ENCODE data around the gene KYAT1.
A peak's percentile ranks its signal among the peaks of the same experiment; 100 is the strongest.
"Not testable (repeated sequence)": the region's sequence is repeated elsewhere in the genome, so short reads cannot be mapped to it uniquely, and the experiment has no call there.

The KYAT1 gene

DNA sequence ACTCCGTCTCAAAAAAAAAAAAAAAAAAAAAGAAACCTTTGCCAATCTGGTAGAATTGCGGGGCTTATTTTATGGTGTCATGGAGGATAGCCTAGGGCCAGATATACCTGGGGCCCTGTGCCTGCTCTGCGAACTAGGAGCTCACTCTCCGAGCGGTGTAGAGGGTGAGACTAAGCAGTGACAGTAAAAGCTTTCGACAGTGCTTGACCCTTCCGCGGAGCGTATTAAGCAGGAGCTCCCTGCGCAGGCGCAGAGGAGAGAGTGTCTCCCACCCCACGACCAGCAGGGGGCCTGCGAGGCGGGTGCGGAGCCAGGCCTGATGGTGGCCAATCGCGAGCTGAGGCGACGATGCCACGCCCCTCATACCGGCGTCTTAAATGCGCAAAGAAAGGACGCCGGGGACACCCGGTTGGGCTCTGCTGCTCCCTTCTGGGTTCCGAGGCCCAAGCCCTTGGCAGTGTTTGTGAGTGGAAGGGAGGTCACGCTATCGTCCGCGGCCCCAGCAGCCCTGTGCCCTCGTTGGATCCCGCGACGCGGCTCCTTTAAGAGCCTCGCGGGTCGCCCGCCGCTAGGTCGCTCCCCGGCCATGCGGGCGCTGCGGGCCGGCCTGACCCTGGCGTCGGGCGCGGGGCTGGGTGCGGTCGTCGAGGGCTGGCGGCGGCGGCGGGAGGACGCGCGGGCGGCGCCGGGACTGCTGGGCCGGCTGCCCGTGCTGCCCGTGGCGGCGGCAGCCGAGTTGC is 63.5 kb downstream of the KYAT1 start, which contains the start of gene ENDOG:
ENDOG (plus strand) TSS at position 402 of the 740 bp plus-strand sequence; CDS start at position 587, 185 bp downstream.
- DNase-seq (ENCODE audit: low spot score), result peak; percentile 97

DNA sequence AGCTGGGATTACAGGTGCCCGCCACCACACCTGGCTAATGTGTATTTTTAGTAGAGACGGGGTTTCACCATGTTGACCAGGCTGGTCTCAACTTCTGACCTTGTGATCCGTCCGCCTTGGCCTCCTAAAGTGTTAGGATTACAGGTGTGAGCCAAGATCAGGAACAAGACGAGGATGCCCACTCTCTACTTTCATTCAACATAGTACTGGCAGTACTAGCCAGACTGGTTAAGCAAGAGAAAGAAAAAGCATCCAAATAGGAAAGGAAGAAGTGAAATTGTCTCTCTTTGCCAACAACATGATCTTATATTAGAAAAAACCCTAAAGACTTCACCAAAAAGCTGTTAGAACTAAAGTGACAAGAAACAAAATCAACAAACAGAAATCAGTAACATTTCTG is 70.9 kb downstream of the KYAT1 start:
- DNase-seq (ENCODE audit: low spot score), result no peak

DNA sequence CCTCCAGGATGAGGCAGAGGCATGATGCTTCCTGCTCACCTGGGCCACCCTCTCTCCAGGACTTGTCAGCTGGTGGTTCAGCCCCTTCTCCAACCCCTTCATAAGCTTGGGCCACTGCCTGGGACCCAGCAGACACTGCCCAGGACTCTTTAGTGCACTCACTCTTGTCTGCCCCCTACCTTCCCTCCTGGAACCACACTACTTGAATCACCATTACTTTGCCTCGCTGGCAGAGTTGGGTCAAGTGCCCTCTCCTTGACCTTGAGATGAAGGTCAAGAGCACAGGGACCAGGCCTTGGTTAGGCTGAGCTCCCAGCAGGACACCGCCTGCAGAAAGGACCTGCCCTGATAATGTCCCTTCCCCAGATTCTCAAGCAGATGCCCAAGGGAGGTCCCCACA is 71.9 kb downstream of the KYAT1 start:
- no peak for DNase-seq (ENCODE audit: low spot score)

DNA sequence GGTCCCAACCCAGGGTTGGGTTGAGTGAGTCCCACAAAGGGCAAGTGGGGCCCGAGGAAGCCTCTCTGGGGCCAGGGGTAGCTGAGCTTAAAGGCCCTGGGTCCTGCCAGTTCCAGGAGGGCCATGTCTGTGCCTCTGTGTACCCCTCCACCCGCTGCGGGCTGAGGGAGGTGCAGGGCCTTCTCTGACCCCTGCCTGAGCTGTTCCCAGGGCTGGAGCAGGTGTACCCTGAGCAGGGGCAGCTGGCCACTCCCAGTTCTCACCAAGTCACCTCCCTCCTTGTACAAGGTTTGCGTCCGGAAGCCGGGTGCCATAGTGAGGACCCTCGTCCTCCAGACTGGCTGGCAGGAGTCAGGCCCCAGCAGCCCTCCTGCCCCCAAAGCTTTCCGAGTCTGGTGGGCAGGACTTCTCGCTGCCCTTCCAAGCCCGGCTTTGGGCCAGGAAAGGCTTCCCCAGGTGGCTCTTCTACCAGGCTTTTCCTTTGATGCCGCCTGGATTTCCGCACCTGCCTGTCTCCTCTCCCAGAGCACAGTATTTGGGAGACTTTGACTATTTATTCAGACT is 72.6 kb downstream of the KYAT1 start:
- no peak for DNase-seq (ENCODE audit: low spot score)

DNA sequence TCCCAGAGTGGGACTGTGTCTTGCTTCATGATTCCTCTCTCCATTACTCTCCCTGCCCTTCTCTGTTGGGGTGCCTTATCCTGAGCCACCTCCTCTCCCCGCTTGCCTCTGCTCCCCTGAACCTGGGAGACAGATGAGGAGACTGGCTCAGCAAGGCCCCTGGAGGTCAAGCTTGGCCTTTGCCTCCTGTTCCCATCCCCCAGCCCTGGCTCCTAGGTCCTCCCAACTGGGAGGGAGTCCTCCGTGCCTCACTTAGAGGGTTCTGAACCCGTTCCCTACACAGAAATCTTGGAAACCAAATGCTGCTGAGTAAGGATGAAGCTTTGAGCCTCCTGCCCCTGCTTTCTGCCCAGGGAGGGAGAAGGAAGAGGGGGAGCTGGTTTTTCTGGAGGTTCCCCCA is 73.2 kb downstream of the KYAT1 start:
- DNase-seq (ENCODE audit: low spot score), result no peak

DNA sequence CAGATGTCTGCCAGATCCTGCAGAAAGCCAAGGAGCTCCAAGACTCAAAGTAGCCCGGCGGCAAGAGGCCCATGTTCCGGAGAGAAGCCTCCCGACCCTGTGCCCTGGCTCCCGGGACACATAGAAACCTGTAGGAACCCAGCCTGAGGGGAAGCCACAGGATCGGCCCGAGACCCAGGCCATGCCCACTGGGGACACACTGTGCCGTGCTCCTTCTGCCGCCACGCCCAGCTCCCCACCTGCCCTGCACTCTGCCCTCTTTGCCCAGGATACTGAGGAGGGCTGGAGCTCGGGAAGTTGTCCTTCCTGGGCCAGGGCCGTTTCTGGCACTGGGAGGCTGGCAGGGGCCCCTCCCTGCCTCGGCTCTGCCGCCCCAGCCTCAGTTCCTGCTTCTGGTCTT is 73.9 kb downstream of the KYAT1 start:
- no peak for DNase-seq (ENCODE audit: low spot score)

DNA sequence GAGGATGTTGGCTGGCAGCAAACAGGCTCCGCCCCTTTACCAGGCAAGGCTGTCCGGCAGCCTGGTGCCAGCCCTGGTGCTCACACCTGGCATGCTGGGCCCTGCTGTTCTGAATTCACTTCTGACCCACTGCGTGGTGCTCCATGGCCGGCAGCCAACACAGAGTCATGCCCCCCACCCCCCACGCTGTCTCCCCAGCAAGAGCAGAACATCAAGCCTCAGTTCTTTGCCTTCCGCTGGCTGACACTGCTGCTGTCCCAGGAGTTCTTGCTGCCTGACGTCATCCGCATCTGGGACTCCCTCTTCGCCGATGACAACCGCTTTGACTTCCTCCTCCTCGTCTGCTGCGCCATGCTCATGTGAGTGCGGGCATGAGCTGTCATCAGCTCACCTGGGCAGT is 76.1 kb downstream of the KYAT1 start:
- no peak for DNase-seq (ENCODE audit: low spot score)

DNA sequence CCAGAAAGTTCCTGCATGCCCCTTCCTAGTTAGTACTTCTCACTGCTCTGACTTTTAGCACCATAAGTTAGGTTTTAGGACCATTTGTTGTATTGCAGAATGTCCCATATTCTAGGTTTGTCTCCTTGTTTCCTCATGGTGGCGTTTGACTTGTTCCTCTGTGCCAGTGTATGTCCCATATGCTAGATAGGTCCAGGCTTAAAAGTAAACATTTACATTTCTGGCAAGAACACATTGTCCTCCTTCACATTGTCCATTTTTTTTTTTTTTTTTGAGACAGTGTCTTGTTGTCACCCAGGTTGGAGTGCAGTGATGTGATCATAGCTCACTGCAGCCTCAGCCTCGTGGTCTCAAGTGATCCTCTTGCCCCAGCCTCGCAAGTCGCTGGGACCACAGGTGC is 79.3 kb downstream of the KYAT1 start:
- DNase-seq (ENCODE audit: low spot score), result no peak

DNA sequence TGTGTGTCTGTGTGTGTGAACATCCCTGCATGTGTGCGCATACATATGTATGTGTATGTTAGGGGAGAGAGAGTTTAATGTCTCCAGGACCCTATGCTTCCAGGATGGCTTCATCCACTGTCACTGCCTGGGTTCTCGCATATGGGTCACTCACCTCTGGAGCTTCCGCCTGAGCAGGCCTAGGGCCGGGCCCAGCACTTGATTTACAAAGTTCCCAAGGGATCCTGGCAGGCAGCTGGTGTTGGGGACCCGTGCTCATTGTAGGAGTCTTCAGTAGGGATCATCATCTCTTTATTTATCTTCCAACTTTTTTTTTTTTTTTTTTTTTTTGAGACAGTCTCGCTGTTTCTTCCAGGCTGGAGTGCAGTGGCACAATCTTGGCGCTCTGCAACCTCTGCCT is 81.7 kb downstream of the KYAT1 start:
- no peak for DNase-seq (ENCODE audit: low spot score)

DNA sequence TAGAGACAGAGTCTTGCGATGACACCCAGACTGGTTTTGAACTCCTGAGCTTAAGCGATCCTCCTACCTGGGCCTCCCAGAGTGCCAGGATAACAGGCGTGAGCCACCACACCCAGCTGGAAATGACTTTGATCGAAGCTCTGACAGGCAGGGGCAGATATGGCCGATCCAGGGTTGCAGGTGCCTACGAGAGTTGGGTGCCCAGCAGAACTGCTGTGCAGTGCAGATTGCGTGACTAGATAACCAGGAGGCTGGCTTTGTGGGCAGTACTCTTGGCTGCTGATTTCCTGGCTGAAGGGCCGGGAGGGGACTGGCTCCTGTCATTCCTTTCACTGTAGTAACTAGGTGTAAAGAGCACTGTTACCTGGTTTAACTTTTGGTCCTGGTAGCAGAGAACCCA is 82.9 kb downstream of the KYAT1 start:
- no peak for DNase-seq (ENCODE audit: low spot score)

DNA sequence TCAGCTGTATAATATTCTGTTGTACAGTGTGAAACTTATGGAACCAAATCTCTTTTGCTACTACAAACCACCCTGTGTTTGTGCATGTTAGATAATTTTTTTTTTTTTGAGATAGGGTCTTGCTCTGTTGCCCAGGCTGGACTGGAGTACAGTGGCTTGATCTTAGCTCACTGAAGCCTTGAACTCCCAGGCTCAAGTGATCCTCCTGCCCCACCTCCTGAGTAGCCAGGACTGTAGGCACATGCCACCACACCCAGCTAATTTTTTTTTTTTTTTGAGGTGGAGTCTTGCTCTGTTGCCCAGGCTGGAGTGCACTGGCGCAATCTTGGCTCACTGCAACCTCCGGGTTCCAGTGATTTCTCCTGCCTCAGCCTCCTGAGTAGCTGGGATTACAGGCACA is 86.8 kb downstream of the KYAT1 start:
- DNase-seq (ENCODE audit: low spot score), result not testable (repeated sequence)

DNA sequence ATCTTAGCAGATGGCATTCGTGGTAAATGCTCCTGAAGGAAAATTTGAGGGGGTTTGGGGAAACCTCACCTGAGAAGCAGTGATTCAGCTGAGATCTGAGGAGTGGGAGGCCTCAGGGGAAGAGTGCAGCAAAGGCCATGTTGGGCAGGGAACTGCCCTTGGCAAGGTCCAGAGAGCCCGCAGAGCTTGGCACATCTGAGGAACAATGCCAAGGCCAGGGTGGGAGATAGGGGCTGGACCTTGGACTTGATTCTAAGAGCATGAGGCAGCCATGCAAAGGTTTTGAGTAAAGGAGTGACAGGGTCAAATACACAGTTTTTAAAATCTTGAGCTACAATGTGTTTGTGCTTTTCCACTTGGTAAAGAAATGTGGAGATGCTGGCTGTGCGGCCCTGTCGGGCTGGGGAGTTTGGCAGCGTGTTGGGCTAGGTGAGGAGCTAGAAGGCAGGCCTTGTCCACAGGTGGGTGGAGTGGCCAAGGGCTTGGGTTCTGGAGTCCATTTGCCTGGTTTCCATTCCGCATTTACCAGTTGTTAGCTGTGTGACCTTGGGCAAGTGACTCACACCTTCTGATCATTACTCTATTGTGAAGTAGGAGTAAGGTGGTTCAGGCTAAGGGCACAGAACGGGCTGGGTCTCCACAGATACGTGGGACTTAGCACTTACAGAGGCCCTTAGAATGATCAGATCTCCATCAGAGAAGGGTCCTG is 88.6 kb downstream of the KYAT1 start:
- DNase-seq (ENCODE audit: low spot score), result no peak

DNA sequence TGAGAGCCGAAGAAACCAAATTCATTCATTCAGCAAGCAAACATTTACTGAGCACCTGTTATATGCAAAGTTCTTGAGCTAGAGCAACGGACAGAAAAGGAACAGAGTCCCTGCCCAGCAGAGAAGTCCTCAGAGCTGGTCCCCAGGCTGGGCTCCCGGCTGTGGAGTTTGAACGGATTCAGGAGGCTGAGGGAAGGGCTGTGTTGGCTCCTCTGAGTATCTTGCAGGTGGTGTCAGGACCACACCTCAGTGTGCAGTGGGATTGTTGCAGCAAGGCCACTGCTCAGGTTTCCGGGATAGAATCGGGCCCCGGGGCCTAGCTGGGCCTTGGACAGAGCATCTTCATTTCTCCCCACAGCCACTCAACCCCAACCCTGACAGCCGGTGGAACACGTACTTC is 89.6 kb downstream of the KYAT1 start:
- no peak for DNase-seq (ENCODE audit: low spot score)

DNA sequence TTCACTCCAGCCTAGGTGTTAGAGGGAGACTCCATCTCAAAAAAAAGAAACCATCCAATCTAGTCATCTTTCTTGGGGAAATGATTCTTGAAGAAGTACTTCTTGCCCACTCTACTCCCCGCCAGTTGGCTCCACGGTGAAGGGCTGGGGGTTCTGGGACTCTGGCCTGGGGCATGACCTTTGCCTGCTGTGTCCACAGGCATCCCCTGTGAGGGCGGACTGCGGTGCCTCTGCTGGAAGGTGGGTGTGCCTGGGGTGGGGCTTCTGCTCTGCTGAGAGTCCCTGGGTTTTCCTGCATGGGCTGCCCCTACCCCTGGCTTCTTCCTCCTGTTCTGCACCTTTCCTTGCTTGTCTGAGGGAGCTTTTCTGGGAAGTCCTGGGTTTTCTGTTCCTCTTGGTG is 91.2 kb downstream of the KYAT1 start:
- DNase-seq (ENCODE audit: low spot score), result no peak

DNA sequence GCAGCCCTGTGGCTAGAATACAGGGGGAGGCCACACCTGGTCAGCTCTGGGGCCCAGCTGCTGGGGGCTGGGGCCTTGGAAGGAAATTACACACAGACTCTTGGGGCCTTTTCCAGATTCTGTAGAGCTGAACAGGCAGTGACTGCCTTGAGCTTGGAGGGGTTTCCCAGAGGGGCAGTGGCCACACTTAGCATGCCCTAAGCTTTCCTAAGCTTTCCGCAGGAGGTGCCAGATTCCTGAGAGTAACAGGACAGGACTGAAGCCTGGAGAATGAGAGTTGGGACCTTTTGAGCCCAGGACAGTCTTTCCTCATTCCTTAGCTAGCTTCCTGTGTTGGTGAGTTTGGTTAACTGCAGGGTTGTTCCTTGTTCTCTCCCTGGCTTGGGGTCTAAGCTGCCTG is 93.3 kb downstream of the KYAT1 start:
- no peak for DNase-seq (ENCODE audit: low spot score)

DNA sequence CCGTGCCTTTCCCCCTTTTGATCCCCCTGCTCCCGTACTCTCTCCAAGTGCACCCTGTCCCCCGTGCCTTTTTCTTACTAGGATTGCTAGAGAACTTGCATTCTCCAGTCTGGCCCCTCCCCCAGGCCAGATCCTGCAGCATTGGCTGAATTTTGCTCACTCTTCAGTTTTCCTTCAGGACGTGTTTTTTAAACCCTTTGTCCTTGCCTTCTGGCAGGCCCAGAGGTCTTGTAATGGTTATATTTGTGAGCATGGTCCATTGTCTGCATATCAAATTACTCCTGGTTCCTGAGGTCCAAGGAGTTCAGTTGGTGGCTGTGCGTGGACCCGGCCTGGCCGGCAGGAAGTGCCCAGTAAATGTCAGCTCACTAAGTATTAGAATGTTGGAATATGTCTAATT is 94.1 kb downstream of the KYAT1 start:
- DNase-seq (ENCODE audit: low spot score), result peak; percentile 16

DNA sequence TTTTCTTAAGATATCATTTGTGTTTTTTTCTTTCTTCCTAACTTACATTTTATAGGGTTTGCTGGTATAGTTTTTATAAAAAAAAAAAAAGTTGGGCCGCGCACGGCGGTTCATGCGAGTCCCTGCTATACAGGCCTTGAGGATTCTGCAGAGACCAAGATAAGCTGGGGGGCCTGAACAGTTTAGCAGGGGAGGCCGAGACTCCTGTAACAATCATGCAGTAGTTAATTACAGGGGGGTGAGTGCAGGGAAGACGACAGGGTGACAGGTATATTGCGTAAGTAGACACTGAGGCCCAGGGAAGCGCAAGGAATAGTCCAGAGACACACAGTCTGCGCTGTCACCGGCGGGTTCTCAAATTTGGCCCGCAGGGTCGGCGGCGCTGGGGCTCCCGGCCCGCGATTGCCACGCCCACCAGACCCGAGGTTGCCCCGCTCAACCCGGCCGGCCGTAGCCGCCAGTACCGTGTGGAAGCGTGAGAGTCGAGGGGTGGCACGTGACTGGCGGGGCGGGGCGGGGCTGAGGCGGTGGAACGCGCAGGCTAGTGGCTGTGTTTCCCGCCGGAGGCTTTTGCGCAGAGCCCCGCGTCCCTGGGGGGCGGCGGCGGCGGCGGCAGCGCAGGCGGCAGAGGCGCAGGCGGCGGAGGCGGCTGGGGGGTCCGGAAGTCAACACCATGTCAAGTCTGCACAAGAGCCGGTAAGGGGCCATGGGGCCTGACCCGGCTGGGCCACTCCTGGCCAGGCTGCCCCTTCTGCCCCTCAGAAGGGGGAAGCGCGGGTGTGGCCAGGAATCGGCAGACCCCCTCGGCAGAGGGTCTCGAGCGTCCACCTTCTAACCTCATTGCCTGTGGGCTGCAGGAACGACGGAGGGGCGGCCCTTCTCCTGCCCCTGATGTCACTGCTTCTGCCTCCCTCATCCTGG is 94.8 kb downstream of the KYAT1 start, which contains the start of gene TBC1D13:
TBC1D13 (plus strand) TSS at position 573 of the 921 bp plus-strand sequence; CDS start at position 674, 101 bp downstream.
- peak; percentile 68 for DNase-seq (ENCODE audit: low spot score)

DNA sequence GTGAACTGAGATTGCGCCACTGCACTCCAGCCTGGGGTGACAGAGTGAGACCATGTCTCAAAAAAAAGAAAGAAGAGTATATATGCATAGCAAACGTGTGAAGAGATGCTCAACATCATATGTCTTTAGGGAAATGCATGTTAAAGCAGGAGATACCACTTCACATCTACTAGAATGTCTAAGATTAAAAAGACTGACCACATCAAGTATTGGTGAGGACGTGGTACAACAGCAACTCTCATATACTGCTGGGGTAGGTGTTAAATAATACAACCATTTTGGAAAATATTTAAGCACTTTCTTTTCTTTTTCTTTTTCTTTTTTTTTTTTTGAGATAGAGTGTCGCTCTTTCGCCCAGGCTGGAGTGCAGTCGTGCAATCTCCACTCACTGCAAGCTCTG is 96.3 kb downstream of the KYAT1 start:
- no peak for DNase-seq (ENCODE audit: low spot score)
